GM21390 (cell line): ENCODE measurements around the gene LENEP.

ENCODE experiments used
- ATAC-seq: cut with Tn5 transposase; IDR thresholded peaks from one replicate; pipeline ENCODE4 v1.9.1; 2021; ENCODE audit not compliant: unreplicated experiment

The LENEP gene, protein sequence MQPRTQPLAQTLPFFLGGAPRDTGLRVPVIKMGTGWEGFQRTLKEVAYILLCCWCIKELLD

DNA sequence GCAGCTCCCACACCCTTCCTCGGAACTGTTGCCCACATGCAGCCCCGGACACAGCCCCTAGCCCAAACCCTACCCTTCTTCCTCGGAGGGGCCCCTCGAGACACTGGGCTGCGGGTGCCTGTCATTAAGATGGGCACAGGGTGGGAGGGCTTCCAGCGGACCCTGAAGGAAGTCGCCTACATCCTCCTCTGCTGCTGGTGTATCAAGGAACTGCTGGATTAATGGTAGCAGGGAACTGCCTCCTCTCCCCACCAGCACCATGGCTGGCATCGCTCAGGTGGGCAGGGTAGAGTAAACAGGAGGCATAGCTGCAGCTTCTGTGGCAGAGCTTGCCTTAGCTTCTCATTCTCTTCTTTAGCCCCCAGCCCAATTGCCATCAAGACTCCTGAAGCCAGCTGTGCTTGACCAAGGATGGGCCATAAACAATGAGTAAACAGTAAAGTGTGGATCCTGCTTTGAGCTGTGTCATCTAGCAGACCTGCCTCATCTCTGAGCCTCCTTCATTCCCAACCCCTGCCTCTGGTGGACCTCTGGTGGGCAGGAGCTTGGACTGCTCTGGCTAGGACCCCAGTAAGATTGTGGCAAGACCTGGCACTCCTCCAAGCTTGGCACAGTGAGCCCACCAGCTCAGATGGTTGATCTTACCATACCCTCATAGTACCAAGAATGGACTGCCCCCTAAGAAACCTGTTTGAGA, at the start of gene LENEP:
Gene LENEP, plus strand, starts transcription at position 15 of the 697 bp plus-strand sequence. Its CDS starts 22 bp downstream, at position 37.
- ATAC-seq, result no peak

DNA sequence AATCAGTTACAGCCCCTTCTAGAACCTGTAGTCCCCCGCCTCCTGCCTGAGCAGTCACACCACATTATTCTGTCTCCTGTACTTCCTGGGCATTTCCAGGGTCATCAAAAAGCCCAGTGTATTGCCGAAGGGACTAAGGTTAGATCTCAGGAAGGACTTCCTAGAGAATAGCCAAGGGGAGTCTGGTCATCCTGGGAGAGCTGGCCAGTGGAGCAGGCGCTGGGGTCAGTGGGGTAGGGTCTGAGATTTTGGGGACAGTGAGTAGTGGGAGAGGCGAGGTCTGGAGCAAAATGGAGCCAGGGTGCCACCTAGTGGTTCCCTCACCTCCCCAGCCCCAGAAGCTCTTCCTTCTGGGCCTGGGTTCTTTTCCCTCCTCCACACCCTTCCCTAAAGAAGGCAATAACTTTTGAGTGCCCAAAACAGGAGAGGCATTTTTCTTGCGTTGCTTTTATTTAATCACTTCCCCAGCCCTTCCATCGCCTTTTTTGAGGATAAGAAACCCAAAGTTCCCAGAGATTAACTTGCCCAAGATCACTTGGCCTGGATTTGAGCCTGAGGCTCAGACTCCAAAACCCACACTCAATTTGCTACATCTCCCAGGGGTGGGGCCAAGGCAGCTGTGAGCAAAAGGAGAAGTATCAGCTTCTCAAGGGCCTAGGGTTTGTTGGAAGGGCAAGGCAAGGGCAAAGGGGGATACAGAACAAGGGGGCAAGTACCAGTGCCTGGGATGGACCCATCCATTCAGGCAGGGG, 49.6 kb upstream of the LENEP start:
- no peak for ATAC-seq

DNA sequence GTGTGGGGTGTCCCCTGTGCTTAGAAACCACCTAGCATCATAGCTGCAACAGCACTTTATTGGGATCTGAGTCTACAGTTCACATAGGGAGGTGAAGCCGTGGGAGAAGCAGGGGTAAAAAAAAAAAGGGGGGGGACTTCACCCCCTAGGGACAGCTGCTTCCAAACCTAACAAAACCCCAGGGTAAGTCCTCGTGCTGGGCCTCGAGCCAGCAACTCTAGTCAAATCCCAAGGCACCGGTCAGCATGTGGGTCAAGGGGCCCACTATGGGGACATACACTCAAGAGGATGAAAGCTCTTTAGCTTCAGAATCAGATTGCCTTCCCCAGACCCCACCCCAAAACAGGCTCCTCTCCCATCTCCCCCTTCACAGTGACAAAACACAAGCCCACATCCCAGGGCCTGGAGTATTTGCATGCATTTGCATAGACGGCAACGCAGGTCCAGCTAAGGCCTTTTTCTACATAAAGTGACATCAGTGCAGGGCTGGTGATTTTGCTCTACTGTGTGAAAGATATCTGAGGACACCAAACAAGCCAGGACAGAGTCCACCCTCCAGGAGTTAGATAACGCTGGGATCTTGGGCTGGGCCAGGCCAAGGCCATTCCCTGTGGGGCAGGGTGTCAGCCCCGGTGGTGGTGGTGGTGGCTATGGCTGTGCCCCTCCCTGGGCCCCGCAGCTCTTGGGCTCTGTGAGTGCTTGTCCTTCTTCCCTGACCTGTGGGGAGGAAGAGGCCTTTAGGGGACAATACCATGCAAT, 48.8 kb upstream of the LENEP start:
- no peak for ATAC-seq

DNA sequence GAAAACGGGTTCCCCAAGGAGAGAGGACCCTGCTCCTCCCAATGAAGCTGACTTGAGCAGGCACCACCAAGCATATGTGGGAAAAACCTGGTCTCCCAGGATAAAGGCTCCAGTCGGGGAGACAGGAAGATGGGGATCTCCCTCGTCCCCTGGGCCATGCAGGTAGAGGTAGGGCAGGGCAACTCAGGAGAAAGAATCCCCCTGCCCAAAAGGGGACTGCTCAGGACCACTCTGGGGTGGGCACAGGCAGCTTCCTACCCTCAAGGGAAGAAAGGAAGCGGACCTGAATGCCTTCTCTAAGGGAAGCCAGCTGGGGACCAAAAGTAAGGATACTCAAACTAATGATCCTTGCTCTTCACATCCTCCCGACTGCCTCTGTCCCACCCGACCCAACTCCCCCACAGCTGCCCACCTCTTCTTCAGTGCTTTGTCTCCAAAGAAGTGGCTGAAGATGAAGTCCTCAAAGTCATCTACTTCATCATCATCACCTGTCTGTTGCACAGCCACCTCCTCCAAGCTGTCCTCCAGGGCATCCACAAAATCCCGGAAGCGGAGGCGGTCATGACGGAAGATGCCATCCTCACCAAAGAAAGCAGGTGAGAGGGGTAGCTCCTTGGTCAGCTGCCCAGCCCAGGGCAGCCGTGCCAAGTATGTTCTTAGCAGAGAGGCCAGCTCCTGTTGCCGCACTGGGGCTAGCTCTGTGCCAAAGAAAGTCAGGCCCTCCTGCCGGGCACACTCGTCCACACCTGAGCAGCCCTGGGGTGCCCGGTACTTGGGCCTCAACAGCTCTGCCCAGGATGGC, 48.0 kb upstream of the LENEP start:
- no peak for ATAC-seq

DNA sequence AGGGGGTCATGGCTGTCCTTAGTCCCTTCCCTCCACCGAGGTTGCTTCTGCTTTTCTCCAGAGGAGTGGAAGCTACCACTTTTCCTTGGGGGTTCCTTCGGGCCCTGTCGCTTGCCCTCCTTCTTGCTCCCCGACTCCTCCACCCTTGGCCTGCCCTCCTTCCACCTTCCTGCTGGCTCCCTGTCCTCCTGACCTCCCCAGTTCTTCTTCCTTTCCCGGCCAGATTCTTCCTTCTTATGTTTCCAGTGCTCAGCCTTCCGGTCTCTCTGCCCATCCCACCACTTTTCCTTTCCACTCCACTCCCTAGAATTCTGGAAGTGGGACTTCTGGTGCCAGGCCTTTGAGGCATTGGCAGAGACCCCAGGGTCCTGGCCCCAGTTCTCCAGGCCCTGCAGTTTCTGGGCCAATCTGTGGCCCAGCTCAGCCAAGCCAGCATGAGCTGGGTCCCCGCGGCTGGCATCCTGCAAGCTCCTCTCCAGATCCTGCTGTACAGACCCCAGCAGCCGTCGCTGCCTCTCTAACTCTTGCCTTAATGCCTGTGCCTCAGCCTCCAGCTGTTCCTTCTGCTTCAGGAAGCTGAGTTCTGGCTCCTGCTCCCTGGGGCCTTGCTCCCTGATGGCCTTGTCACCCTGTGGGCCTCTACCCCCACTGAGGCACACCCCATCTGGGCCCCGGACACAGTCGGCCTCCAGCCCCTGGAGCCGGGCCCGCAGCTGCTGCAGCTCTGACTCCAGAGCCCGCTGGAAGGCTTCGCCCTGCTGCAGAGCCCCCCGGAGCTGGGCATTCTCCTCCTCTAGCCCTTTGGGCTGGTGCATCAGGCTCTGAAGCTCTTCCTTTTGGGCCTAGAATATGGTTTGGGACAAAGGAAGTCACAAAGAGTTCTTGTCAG, 47.2 kb upstream of the LENEP start:
- ATAC-seq, result no peak

DNA sequence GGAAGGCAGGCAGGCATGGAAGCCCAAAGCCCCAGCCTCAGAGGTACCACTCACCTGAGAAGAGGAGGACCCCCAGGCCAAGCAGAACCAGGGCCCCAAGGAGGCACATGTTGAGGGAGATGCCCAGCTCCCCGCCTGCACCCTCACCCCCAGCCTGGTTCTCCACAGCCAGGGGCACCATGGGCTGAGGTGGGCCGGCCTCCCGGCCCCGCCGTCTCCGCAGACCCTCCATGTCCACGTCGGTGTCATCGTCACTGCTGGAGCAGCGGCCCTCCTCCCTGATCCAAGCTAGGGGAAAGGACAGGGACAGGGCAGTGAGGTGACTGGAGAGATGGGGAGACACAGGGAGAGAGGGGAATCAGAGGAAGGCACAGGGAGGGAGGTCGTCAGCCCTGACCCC, 45.3 kb upstream of the LENEP start:
- ATAC-seq, result no peak

DNA sequence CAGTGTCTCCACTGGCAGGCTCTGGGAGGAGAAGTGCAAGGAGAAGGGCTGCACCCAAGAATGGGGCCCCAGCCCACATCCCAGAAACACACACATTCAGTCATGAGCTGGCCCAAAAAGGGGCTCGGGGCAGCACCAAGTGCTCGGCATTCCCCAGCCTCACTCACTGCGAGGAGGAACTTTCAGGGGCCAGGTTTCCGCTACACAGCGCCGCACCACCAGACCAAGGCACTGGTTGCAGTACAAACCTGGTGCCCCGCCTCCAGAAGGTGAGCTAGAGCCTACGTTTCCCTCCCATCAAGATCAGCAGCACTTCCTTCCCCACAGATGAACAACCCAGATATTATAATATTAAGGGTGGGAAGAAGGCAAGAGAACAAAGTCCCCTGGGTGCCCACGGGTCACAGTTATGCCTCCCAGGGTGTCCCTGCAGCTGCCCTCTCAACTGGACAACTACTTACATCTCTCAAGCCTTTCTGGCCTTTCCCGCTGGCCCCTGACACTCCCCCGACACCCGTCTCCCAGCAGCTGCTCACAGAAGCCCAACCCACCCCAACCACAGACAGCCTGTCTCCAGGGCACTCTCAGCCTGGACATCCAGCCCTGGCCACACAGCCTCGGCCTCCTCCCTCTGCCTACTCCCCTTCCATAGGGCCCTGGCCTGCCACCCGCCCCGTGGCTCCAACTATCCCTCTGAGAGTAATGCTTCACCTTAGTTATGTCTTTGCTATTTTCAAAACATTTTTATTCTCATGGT, 41.3 kb upstream of the LENEP start:
- no peak for ATAC-seq

DNA sequence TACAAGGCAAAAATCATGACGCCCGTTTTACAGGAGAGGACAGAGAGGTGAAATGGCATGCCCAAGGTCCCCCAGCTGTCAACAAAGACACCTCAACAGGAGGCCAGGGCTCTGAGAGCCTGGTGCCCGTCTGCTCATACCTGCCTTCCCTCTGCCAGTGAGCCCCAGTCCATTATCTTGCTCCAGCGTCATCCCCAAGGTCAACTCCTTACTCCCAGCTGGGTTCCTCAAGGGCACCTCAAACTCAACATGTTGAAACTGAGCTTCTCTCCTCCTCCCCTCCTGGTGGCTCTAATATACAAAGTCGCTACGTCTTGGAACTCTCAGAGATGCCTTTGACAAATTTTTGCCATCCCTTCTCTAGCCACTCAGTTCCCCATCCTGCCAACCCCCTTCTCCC, 40.7 kb upstream of the LENEP start:
- no peak for ATAC-seq

DNA sequence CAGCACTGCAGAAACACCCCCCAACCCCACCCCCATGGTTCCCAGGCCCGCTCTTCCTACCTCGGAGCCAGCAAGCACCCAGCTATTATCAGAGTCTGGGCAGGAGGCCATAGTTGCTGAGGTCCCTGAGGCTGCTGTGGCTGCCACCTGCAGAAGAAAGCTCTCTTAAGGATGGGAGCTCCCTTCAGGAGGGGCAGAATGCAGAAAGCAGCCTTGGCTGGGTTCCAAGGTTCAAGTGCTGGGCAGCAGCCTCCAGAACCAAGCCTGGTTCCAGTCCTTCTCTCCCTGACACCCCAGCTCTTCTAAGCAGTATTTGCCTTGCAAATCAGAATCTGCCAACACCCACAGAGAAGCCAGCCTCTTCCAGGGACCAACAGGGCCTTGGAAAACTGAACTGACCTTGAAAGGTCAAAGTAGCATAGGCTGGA, 39.8 kb upstream of the LENEP start:
- ATAC-seq, result no peak

DNA sequence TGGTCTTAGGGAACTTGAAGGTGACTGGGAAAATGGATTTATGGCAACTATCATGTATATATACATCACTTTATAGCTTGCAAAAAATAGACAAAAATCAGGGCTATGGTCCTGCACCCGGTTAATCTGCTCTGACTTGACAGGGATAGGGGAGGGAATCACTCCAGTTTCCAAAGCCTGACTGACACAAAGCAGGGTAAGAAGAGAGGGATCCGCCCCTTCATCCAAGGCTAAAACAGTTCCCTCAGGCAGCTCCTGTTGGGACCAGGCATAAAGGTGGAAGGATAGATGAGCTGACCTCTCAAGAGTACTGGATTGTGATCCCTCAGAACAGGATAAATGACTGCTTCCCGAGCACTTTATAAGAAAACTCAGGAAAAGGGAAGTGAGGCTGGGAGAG, 38.8 kb upstream of the LENEP start:
- no peak for ATAC-seq

DNA sequence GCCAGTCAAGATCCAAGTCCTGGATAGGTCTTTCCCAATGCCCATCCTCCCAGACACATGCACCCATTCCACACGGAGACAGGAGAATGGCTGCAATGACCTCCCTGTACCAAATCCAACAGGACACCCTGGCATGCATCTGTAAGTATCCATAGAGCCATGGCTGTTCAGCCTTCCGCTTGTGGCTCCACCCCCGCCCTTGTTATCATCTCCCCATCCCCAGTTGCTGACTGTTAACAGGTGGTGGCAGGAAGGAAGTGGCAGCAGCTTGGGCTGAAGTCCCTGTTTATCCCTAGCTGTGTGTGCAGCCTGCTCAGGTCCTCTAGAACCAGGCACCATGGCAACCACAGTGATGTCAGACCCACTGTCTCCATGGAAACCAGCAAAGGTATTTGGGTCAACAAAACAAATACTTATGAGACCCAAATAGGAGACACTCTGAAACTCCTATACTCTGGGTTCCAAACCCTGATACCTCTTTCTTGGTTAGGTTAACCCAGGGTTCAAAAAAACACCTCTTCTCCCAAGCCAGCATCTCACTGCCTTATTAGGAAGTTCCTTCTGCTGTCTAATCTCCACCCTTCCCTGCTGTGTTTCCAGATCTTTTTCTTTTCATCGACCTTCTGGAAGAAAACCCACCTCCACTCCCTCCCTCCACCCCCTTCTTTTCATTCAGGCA, 38.2 kb upstream of the LENEP start:
- peak; percentile 53 for ATAC-seq

DNA sequence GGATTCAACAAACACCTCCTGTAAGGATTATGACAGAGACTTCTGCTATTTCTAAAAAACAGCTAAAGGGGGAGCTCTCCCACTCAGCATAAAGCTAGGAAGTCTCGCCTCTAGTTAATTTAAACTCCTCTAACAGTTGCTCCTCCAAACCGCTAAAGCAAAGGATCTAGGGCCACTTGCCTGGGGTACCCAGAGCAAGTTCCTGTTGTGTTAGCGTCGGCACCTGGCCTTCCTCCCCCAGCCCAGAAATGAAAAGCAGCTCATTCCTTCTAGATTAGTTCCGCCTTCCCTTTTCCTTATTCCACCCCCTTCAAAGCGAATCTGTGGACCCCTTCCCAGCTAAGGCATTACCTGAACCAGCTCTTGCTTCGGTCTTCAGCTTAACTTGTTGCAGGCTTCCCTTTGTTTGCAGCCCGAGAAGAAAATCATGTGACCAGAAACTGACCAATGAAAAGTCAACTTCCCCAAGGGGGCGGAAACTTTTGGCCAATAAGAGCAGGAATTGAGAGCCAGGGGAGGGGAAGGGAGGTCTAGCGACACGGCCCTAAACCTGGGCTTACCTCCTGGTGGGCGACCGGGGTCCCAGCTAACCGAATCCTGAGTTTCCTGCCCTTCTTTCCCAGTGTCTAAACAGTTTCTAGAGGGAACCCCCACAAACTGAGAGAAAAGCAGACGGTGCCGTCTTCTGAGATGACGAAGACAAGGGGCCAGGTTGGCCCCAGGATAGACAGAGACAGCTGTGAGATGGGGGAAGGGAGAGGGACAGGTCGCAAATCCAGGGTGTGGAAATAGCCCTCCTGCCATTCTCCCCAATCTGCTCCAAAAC, 37.5 kb upstream of the LENEP start, which contains the start of gene PBXIP1:
Gene PBXIP1, minus strand, starts transcription at position 382 of the 826 bp plus-strand sequence. CDS start 2,378 bp downstream, outside the sequence.
- ATAC-seq, result peak; percentile 56

DNA sequence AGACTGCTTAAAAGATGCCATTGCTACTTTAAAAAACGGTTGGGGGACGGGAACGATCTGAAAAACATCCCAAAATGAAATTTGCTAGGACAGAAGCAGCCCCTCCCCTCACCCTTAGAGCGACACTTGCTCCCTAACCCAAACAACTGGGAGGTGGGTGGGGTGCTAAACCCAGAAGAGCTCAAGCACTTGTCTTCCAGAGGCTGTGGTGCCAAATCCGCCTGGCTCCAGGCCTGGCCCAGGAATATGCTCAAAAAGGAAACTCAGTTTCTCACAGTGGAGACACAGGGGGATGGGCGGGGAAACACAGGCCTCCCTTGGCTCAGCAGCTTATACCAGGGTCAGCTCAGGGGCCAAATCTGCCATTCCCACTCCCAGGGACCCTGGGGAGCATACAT, 36.8 kb upstream of the LENEP start:
- ATAC-seq, result no peak

DNA sequence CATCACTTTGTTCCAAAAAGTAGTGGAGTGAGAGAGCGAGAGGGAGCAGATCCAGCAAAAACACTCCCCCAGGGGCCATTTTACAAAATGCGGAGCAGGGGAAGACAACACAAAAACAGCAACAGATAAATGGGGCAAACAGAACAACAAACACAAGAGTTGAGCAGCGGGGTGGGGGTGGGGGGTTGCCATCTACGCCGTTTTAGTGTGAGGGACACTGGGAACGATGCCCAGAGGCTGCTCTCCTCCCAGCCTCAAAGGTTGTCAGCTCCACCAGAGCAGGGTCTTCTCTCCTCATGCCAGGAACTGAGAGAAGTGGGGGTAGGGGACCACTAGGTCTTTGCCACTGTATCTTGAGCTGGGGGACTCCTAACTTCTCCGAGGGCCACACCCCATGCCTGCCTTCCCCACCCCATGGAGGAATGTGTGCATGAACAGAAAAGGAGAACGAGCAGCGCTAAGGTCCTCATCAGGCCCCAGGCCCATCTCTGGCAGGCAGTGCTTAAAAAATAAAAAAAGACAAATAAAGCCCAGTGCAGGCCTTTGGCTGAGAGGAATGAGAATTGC, 36.2 kb upstream of the LENEP start:
- no peak for ATAC-seq

DNA sequence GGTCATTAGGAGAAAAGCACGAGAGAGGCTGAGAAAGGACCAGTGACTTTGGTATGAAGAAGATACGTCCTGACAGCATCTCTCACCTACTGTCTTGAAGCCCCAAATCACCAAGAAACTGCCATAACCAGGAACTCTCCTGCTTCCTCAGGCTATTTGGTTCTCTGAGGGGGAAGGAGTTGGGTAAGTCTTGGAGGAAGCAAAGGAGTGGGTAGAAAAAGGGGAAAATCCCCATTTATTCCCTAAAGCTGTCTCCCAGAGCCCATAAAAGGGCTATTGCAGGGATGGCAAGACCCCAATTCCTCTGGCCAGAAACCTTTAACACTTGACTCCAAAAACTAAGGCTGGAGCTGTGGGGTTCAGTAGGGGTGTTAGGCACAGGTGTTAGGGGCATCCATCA, 35.4 kb upstream of the LENEP start:
- ATAC-seq, result no peak

DNA sequence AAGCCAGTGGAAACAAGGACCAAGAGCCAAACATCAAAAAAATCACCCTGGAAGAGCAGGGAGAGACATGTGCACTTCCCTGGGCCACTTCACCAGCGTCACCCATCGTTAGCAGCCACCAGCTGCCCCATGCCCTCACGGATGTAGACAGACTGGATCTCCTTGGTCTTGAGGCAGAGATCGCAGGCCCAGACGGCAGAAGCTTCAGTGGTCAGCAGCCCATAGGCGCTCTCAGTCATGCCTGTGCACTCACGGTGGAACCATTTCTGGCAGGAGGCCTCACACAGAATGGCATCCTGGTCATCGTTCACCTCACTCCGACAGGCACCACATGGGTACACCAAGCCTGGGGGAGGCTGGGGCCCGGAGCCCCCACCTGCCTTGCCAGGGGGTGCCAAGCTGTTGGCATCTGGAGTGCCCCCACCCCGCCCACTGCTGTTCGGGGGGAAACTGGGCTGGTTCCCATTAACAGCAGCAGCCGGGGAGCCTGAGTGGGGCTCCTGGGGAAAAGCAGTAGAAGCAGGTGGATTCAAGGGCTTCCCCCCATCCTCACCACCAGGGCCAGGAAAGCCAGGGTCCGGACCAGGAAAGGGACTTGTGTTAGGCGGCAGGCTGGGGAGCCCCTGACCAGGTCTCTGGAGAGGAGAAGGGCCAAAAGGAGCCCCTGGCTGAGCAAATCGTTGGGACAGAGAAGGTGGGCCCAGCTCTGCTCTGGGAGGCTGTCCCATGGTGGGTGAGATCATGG, 34.5 kb upstream of the LENEP start:
- ATAC-seq, result no peak

DNA sequence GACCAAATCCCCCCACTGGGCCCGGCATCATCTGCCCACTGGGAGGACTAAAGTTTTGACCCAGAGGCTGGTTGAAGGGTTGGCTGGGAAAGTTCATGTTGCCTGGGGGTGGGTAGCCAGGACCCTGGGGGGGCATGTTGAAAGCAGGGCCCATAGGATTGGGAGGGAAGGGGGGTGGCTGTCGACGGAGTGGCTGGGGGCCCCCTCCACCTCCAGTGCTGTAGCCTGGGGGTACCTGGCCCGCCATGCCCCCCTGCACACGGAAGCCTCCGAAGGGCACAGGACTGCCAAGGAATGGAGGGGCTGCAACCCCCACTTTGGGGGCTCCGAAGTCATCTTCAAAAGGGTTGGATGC, 34.0 kb upstream of the LENEP start:
- no peak for ATAC-seq
